ENCODE measurements around the gene MBD5.

MBD5 gene

GRCh38 chr2:148527488-148528340 is 506.8 kb downstream of the MBD5 start:
- no peak overlapping the region for H3K4me3 ChIP-seq (ENCODE audit: low read length)
- H3K27ac ChIP-seq (ENCODE audit: low read length), result no peak overlapping the region
- no peak overlapping the region for H3K9ac ChIP-seq (ENCODE audit: low read depth, low read length)
- no peaks in the 10 kb centered on the region for H3K9me3 ChIP-seq (ENCODE audit: insufficient read depth, low read depth, low read length)
- H3K4me1 ChIP-seq (ENCODE audit: insufficient read depth, low read length), result peaks cover 6% of the 10 kb centered on the region; the same call in 1 of the 2 replicates
- H3K36me3 ChIP-seq (ENCODE audit: insufficient read depth, low read depth, low read length), result no peaks in the 10 kb centered on the region
- no peaks in the 10 kb centered on the region; the same call in 1 of the 2 replicates for H3K27me3 ChIP-seq (ENCODE audit: insufficient read depth, low read length)

GRCh38 chr2:148528356-148529064 is 507.6 kb downstream of the MBD5 start:
- Histone ChIP-seq H3K9me3 (ENCODE audit: insufficient read depth, low read depth, low read length) (no peaks in the 10 kb centered on the region), H3K27ac (ENCODE audit: low read length) (no peak overlapping the region), H3K4me1 (ENCODE audit: insufficient read depth, low read length) (peaks cover 2% of the 10 kb centered on the region; the same call in 1 of the 2 replicates), H3K27me3 (ENCODE audit: insufficient read depth, low read length) (no peaks in the 10 kb centered on the region; the same call in 1 of the 2 replicates), H3K9ac (ENCODE audit: low read depth, low read length) (no peak overlapping the region), H3K4me3 (ENCODE audit: low read length) (no peak overlapping the region), H3K36me3 (ENCODE audit: insufficient read depth, low read depth, low read length) (no peaks in the 10 kb centered on the region)

DNA sequence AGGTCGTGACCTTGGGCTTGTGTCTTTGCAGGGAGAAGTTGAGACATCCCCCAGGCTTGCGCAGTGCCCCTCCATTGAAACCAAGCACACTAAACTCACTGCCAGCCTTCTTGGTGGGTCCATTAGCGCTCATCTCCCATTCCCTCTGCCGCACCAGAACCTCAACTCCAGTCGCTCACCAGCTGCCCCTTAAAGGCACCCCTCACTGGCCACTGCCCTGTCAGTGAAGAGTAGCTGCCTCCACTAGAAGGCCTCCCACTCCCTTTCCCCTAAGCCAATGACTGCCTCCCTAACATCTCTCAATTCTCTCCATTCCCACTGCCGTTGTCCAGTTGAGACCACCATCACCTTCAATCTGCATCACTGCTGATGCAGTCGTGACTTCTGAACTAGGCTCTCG is 508.9 kb downstream of the MBD5 start:
- Histone ChIP-seq H3K9ac (ENCODE audit: low read depth, low read length) (no peak overlapping the region), H3K36me3 (ENCODE audit: insufficient read depth, low read depth, low read length) (no peaks in the 10 kb centered on the region), H3K27me3 (ENCODE audit: insufficient read depth, low read length) (no peaks in the 10 kb centered on the region; the same call in 1 of the 2 replicates), H3K4me3 (ENCODE audit: low read length) (no peak overlapping the region), H3K4me1 (ENCODE audit: insufficient read depth, low read length) (peaks cover 3% of the 10 kb centered on the region; the same call in 1 of the 2 replicates), H3K9me3 (ENCODE audit: insufficient read depth, low read depth, low read length) (no peaks in the 10 kb centered on the region), H3K27ac (ENCODE audit: low read length) (no peak overlapping the region)

DNA sequence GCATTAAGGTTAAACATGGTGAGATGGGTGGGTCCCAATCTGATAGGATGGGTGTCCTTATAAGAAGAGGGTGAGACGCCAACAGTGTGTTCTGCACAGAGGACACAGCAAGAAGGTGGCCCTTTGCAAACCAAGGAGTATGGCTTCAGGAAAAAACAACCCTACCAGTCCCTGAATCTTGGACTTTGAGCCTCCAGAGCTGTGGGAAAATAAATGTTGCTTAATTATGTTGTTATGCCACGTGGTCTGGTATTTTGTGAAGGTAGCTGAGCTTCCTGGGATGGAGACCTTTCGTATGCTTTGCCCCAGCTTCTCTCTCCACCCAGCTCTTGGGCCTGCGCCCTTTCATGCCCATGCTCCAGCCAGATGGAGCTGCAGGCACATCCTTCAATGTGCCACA is 509.5 kb downstream of the MBD5 start:
- Histone ChIP-seq H3K36me3 (ENCODE audit: insufficient read depth, low read depth, low read length) (no peaks in the 10 kb centered on the region), H3K9me3 (ENCODE audit: insufficient read depth, low read depth, low read length) (no peaks in the 10 kb centered on the region), H3K27me3 (ENCODE audit: insufficient read depth, low read length) (no peaks in the 10 kb centered on the region; the same call in 1 of the 2 replicates), H3K9ac (ENCODE audit: low read depth, low read length) (no peak overlapping the region), H3K27ac (ENCODE audit: low read length) (no peak overlapping the region), H3K4me3 (ENCODE audit: low read length) (no peak overlapping the region), H3K4me1 (ENCODE audit: insufficient read depth, low read length) (peaks cover 3% of the 10 kb centered on the region; the same call in 1 of the 2 replicates)

DNA sequence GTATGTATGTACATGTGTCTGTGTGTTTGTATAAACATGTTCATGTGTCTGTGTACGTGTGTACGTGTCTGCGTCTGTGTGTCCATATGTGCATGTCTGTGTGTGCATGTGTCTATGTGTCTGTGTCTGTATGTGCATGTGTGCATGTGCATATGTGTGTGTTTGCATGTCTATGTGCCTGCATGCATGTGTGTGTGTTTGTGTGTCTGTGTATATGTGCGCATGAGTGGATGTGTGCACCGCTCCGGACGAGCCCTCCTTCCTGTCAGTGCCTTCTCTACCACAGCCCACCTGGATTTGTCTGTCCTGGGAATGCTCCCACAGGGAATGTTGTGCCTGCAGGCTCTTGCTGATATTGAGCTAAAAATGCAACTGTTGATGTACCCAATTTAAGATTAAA is 510.3 kb downstream of the MBD5 start:
- H3K9ac ChIP-seq (ENCODE audit: low read depth, low read length), result no peak overlapping the region
- no peak overlapping the region for H3K27ac ChIP-seq (ENCODE audit: low read length)
- peaks cover 3% of the 10 kb centered on the region; the same call in 1 of the 2 replicates for H3K4me1 ChIP-seq (ENCODE audit: insufficient read depth, low read length)
- H3K36me3 ChIP-seq (ENCODE audit: insufficient read depth, low read depth, low read length), result no peaks in the 10 kb centered on the region
- H3K27me3 ChIP-seq (ENCODE audit: insufficient read depth, low read length), result no peaks in the 10 kb centered on the region; the same call in 1 of the 2 replicates
- H3K9me3 ChIP-seq (ENCODE audit: insufficient read depth, low read depth, low read length), result no peaks in the 10 kb centered on the region
- no peak overlapping the region for H3K4me3 ChIP-seq (ENCODE audit: low read length)

DNA sequence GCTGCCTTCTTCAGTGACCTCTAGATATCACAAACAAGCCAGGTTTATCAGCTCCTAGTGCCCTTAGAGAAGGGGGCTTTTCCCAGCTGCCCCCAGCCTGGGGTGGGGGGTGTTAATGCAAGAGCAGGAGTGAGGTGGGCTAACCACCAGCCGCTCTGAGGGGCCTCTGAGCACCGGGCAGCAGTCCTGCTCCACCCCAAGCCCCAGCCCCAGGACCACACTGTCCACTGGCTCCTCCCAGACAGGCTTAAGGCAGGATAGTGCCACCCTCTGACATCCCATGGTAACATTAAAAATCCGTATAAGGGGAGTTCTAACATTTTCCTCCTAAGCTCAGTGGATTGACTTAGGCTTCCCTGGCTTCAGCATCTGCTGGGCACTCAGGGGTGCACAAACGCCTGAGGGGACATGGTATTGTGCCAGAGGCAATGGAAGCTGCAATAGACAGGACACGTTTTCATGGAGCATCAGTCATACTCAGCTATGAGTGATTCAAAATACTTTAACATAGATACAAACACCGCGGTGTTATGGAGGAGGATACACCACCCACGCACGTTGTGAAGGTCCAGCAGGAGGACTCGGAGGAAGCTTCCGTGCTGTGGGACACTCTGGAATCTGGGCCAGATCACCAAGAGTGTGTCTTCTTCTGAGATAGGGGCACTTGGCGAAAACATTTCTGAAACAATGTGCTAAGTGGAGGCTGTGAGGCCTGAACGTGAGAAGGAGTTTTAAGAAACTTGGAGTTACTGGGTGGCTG is 511.0 kb downstream of the MBD5 start:
- Histone ChIP-seq H3K27ac (ENCODE audit: low read length) (no peak overlapping the region), H3K27me3 (ENCODE audit: insufficient read depth, low read length) (no peaks in the 10 kb centered on the region; the same call in 1 of the 2 replicates), H3K9me3 (ENCODE audit: insufficient read depth, low read depth, low read length) (no peaks in the 10 kb centered on the region), H3K4me3 (ENCODE audit: low read length) (no peak overlapping the region), H3K4me1 (ENCODE audit: insufficient read depth, low read length) (peaks cover 3% of the 10 kb centered on the region; the same call in 1 of the 2 replicates), H3K36me3 (ENCODE audit: insufficient read depth, low read depth, low read length) (no peaks in the 10 kb centered on the region), H3K9ac (ENCODE audit: low read depth, low read length) (no peak overlapping the region)

DNA sequence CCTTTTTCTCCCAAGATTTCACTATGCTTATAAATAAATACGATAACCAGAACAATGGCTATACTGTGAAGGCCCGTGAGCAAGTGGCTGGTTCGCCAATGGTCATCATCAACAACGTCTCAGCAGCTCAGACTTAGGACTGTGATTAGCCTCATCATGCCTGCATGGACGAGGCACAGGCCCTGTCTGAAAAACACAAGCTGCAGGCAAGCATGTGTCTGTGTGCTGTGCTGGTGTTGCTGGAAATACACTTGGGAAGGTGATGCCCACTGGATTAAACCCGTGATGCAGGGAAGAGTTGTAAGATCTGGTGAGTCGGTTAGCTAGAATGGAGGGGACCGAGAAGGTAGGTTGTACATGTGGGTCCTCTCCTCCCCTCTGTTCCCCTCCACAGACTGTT is 512.1 kb downstream of the MBD5 start:
- Histone ChIP-seq H3K36me3 (ENCODE audit: insufficient read depth, low read depth, low read length) (no peaks in the 10 kb centered on the region), H3K27me3 (ENCODE audit: insufficient read depth, low read length) (no peaks in the 10 kb centered on the region), H3K9ac (ENCODE audit: low read depth, low read length) (no peak overlapping the region), H3K9me3 (ENCODE audit: insufficient read depth, low read depth, low read length) (no peaks in the 10 kb centered on the region), H3K4me1 (ENCODE audit: insufficient read depth, low read length) (peaks cover 3% of the 10 kb centered on the region; the same call in 1 of the 2 replicates), H3K27ac (ENCODE audit: low read length) (no peak overlapping the region), H3K4me3 (ENCODE audit: low read length) (no peak overlapping the region)

- Histone ChIP-seq H3K9ac (ENCODE audit: low read depth, low read length) (no peak overlapping the region), H3K9me3 (ENCODE audit: insufficient read depth, low read depth, low read length) (no peaks in the 10 kb centered on the region), H3K4me3 (ENCODE audit: low read length) (no peak overlapping the region), H3K36me3 (ENCODE audit: insufficient read depth, low read depth, low read length) (no peaks in the 10 kb centered on the region), H3K27me3 (ENCODE audit: insufficient read depth, low read length) (no peaks in the 10 kb centered on the region), H3K27ac (ENCODE audit: low read length) (no peak overlapping the region), H3K4me1 (ENCODE audit: insufficient read depth, low read length) (peaks cover 3% of the 10 kb centered on the region; the same call in 1 of the 2 replicates)
These were observed 512.8 kb downstream of the MBD5 start for GRCh38 chr2:148533685-148534084.

GRCh38 chr2:148534416-148535204 is 513.7 kb downstream of the MBD5 start:
- no peaks in the 10 kb centered on the region for H3K27me3 ChIP-seq (ENCODE audit: insufficient read depth, low read length)
- H3K36me3 ChIP-seq (ENCODE audit: insufficient read depth, low read depth, low read length), result no peaks in the 10 kb centered on the region
- no peak overlapping the region for H3K4me3 ChIP-seq (ENCODE audit: low read length)
- no peak overlapping the region for H3K9ac ChIP-seq (ENCODE audit: low read depth, low read length)
- H3K4me1 ChIP-seq (ENCODE audit: insufficient read depth, low read length), result peaks cover 3% of the 10 kb centered on the region; the same call in 1 of the 2 replicates
- H3K27ac ChIP-seq (ENCODE audit: low read length), result no peak overlapping the region
- no peaks in the 10 kb centered on the region for H3K9me3 ChIP-seq (ENCODE audit: insufficient read depth, low read depth, low read length)

GRCh38 chr2:148538375-148538774 is 517.5 kb downstream of the MBD5 start:
- no peaks in the 10 kb centered on the region for H3K9me3 ChIP-seq (ENCODE audit: insufficient read depth, low read depth, low read length)

More at GRCh38 chr2:148538375-148538774, 517.5 kb downstream of the MBD5 start:
- Histone ChIP-seq H3K27me3 (ENCODE audit: insufficient read depth, low read length) (no peaks in the 10 kb centered on the region; the same call in 1 of the 2 replicates), H3K36me3 (ENCODE audit: insufficient read depth, low read depth, low read length) (no peaks in the 10 kb centered on the region), H3K4me1 (ENCODE audit: insufficient read depth, low read length) (peaks cover 3% of the 10 kb centered on the region; the same call in 1 of the 2 replicates), H3K27ac (ENCODE audit: low read length) (no peak overlapping the region), H3K4me3 (ENCODE audit: low read length) (no peak overlapping the region), H3K9ac (ENCODE audit: low read depth, low read length) (no peak overlapping the region)

Measured in iPS-20b (cell line).